GM18519 (cell line): ENCODE measurements around the gene KCTD7.
"Not testable (repeated sequence)": the region's sequence is repeated elsewhere in the genome, so short reads cannot be mapped to it uniquely, and the experiment has no call there.

Experiments used
- ATAC-seq: cut with Tn5 transposase; IDR thresholded peaks from one replicate; pipeline ENCODE4 v1.9.1; 2021; ENCODE audit warnings: mild to moderate bottlenecking, moderate library complexity; ENCODE audit not compliant: unreplicated experiment, low FRiP score

Gene KCTD7

GRCh38 chr7:66614596-66614995, 14.1 kb upstream of the KCTD7 start:
- not testable (repeated sequence) for ATAC-seq

GRCh38 chr7:66615699-66616098, 13.0 kb upstream of the KCTD7 start:
- ATAC-seq = no peak

- ATAC-seq = no peak
Measured at GRCh38 chr7:66617295-66617694, 11.4 kb upstream of the KCTD7 start.

- ATAC-seq = not testable (repeated sequence)
Measured at GRCh38 chr7:66619341-66619948, 9.2 kb upstream of the KCTD7 start.

- ATAC-seq = no peak
Measured at GRCh38 chr7:66626331-66626934, 2.2 kb upstream of the KCTD7 start.

GRCh38 chr7:66627151-66627681, 1.5 kb upstream of the KCTD7 start:
- no peak for ATAC-seq

GRCh38 chr7:66627881-66628360, 760 bp upstream of the KCTD7 start:
- ATAC-seq = no peak

- ATAC-seq = no peak
Measured at GRCh38 chr7:66629222-66630062, 761 bp downstream of the KCTD7 start.

- no peak for ATAC-seq
Measured at GRCh38 chr7:66630531-66630930, 1.9 kb downstream of the KCTD7 start.

GRCh38 chr7:66631471-66631870, 2.8 kb downstream of the KCTD7 start:
- ATAC-seq = no peak

GRCh38 chr7:66634816-66635215, 6.1 kb downstream of the KCTD7 start:
- ATAC-seq = no peak

- not testable (repeated sequence) for ATAC-seq
Measured at GRCh38 chr7:66635322-66635981, 6.8 kb downstream of the KCTD7 start.

GRCh38 chr7:66635982-66636546, 7.4 kb downstream of the KCTD7 start:
- ATAC-seq = not testable (repeated sequence)

GRCh38 chr7:66638309-66639099, 9.8 kb downstream of the KCTD7 start:
- no peak for ATAC-seq

- no peak for ATAC-seq
Measured at GRCh38 chr7:66639773-66640172, 11.1 kb downstream of the KCTD7 start.

- no peak for ATAC-seq
Measured at GRCh38 chr7:66640802-66641525, 12.3 kb downstream of the KCTD7 start.

GRCh38 chr7:66641526-66641871, 12.8 kb downstream of the KCTD7 start:
- no peak for ATAC-seq

GRCh38 chr7:66642186-66642585, 13.5 kb downstream of the KCTD7 start:
- no peak for ATAC-seq

GRCh38 chr7:66642932-66643331, 14.3 kb downstream of the KCTD7 start:
- no peak for ATAC-seq
